H9 (cell line): ENCODE results near the gene NPB. TPM values are rescaled to one million over a fixed set of nuclear protein-coding genes. Genes with fewer than 3 reads are reported as not detected.

Source experiments
- DNase-seq: peaks from one replicate; pipeline ENCODE4 v3.0.0-alpha.2; 2017
- H2AFZ ChIP-seq: one replicate; pipeline ENCODE4 v1.6.1; 2013; ENCODE audit warnings: mild to moderate bottlenecking, low read length, control low read depth, moderate library complexity
- H2AK5ac ChIP-seq: 2 replicates; pipeline ENCODE4 v1.6.1; 2013; ENCODE audit warnings: low read length, control low read depth, mixed read lengths; ENCODE audit not compliant: insufficient read length
- H2BK120ac ChIP-seq: one replicate; pipeline ENCODE4 v1.6.1; 2013; ENCODE audit warnings: low read depth, mild to moderate bottlenecking, low read length, control low read depth, inconsistent platforms; ENCODE audit not compliant: poor library complexity, severe bottlenecking
- H2BK12ac ChIP-seq: 2 replicates; pipeline ENCODE4 v1.6.1; 2013; ENCODE audit warnings: low read length, control low read depth, mixed read lengths, low read depth; ENCODE audit not compliant: insufficient read length
- H2BK15ac ChIP-seq: 2 replicates; pipeline ENCODE4 v1.6.1; 2013; ENCODE audit warnings: low read depth, low read length, control low read depth
- H2BK20ac ChIP-seq: one replicate; pipeline ENCODE4 v1.6.1; 2013; ENCODE audit warnings: low read depth, mild to moderate bottlenecking, low read length, control low read depth, inconsistent platforms; ENCODE audit not compliant: poor library complexity, severe bottlenecking
- H2BK5ac ChIP-seq: 2 replicates; pipeline ENCODE4 v1.6.1; 2013; ENCODE audit warnings: low read length, control low read depth, mixed read lengths; ENCODE audit not compliant: insufficient read length
- H3K14ac ChIP-seq: 2 replicates; pipeline ENCODE4 v1.6.1; 2013; ENCODE audit warnings: low read length, control low read depth; ENCODE audit not compliant: insufficient read depth
- H3K18ac ChIP-seq: 2 replicates; pipeline ENCODE4 v1.6.1; 2013; ENCODE audit warnings: low read depth, mild to moderate bottlenecking, mixed read lengths, low read length, control low read depth; ENCODE audit not compliant: insufficient read length
- H3K23ac ChIP-seq: 2 replicates; pipeline ENCODE4 v1.6.1; 2013; ENCODE audit warnings: low read length, control low read depth, mixed read lengths, low read depth; ENCODE audit not compliant: insufficient read length
- H3K23me2 ChIP-seq: 2 replicates; pipeline ENCODE4 v1.6.1; 2013; ENCODE audit warnings: low read depth, mild to moderate bottlenecking, mixed read lengths, low read length, control low read depth; ENCODE audit not compliant: insufficient read length, poor library complexity, severe bottlenecking
- H3K27ac ChIP-seq: 2 replicates; pipeline ENCODE4 v1.5.1; 2013; ENCODE audit warnings: low read length, control low read depth, mixed read lengths, low read depth; ENCODE audit not compliant: insufficient read length
- H3K27me3 ChIP-seq: 2 replicates; pipeline ENCODE4 v1.6.1; 2013; ENCODE audit warnings: low read length, control low read depth, inconsistent platforms; ENCODE audit not compliant: insufficient read depth
- H3K4ac ChIP-seq: 2 replicates; pipeline ENCODE4 v1.6.1; 2013; ENCODE audit warnings: low read depth, mild to moderate bottlenecking, control low read depth, inconsistent platforms, low read length, moderate library complexity
- H3K4me1 ChIP-seq: 2 replicates; pipeline ENCODE4 v1.6.1; 2013; ENCODE audit warnings: low read length, control low read depth, inconsistent platforms; ENCODE audit not compliant: insufficient read depth
- H3K4me2 ChIP-seq: 2 replicates; pipeline ENCODE4 v1.6.1; 2013; ENCODE audit warnings: low read length, control low read depth, mixed read lengths; ENCODE audit not compliant: insufficient read length, insufficient read depth
- H3K56ac ChIP-seq: 2 replicates; pipeline ENCODE4 v1.6.1; 2013; ENCODE audit warnings: low read depth, mild to moderate bottlenecking, mixed read lengths, low read length, control low read depth; ENCODE audit not compliant: insufficient read length
- H3K79me1 ChIP-seq: 2 replicates; pipeline ENCODE4 v1.6.1; 2013; ENCODE audit warnings: low read depth, mild to moderate bottlenecking, moderate library complexity, low read length, control low read depth, inconsistent platforms; ENCODE audit not compliant: insufficient read depth, poor library complexity, severe bottlenecking
- H3K79me2 ChIP-seq: 2 replicates; pipeline ENCODE4 v1.6.1; 2013; ENCODE audit warnings: low read length, control low read depth, inconsistent platforms; ENCODE audit not compliant: insufficient read depth
- H3K9ac ChIP-seq: 2 replicates; pipeline ENCODE4 v1.6.1; 2013; ENCODE audit warnings: low read length, control low read depth, mixed read lengths; ENCODE audit not compliant: insufficient read length; ENCODE audit errors: extremely low read depth
- H3K9me3 ChIP-seq: one replicate; pipeline ENCODE4 v1.6.1; 2013; ENCODE audit warnings: low read depth, low read length, inconsistent platforms; ENCODE audit not compliant: control insufficient read depth
- H3T11ph ChIP-seq: one replicate; pipeline ENCODE4 v1.6.1; 2013; ENCODE audit warnings: mild to moderate bottlenecking, low read length, control low read depth, inconsistent platforms
- H4K20me1 ChIP-seq: one replicate; pipeline ENCODE4 v1.6.1; 2013; ENCODE audit not compliant: control insufficient read depth, insufficient read length, insufficient read depth
- H4K5ac ChIP-seq: 2 replicates; pipeline ENCODE4 v1.6.1; 2013; ENCODE audit warnings: low read depth, mild to moderate bottlenecking, mixed read lengths, low read length, control low read depth; ENCODE audit not compliant: insufficient read length
- H4K8ac ChIP-seq: replicated peaks from 2 replicates; pipeline ENCODE4 v1.6.1; 2013; ENCODE audit warnings: low read length, control low read depth, mixed read lengths, low read depth; ENCODE audit not compliant: insufficient read length
- H4K91ac ChIP-seq: 2 replicates; pipeline ENCODE4 v1.6.1; 2013; ENCODE audit warnings: low read depth, mild to moderate bottlenecking, moderate library complexity, mixed read lengths, low read length, control low read depth; ENCODE audit not compliant: insufficient read length
- H3K27ac Mint-ChIP-seq, 3 experiments: 2 replicates in 2 of 3; 3 replicates in 1 of 3; pipeline ENCODE4 v1.8.0; 2020 to 2021; ENCODE audit warnings: mixed read lengths in 3 of 3, mild to moderate bottlenecking in 1 of 3, moderate library complexity in 1 of 3
- H3K27me3 Mint-ChIP-seq: 2 replicates; pipeline ENCODE4 v1.8.0; 2021; ENCODE audit warnings: low read depth, mild to moderate bottlenecking, moderate library complexity, mixed read lengths
- H3K36me3 Mint-ChIP-seq, 3 experiments: 2 replicates in 2 of 3; 3 replicates in 1 of 3; pipeline ENCODE4 v1.8.0; 2020 to 2021; ENCODE audit warnings: low read depth in 3 of 3, mixed read lengths in 3 of 3; ENCODE audit not compliant: insufficient read depth in 1 of 3
- H3K4me1 Mint-ChIP-seq, 2 experiments: 2 replicates each; pipeline ENCODE4 v1.8.0; 2020; ENCODE audit warnings: mixed read lengths in 2 of 2
- H3K4me3 Mint-ChIP-seq, 2 experiments: 2 replicates in 1 of 2; 3 replicates in 1 of 2; pipeline ENCODE4 v1.8.0; 2020 to 2021; ENCODE audit warnings: mild to moderate bottlenecking in 2 of 2, mixed read lengths in 2 of 2, moderate library complexity in 1 of 2
- H3K9me3 Mint-ChIP-seq, 2 experiments: 2 replicates in 1 of 2; 3 replicates in 1 of 2; pipeline ENCODE4 v1.8.0; 2020; ENCODE audit warnings: mild to moderate bottlenecking in 2 of 2, mixed read lengths in 2 of 2, moderate library complexity in 1 of 2
- CTCF ChIP-seq: fragments of 200-600 bp; sonication (generic); conservative IDR thresholded peaks from 3 replicates; pipeline ENCODE4 v1.8.0; 2021; ENCODE audit warnings: antibody characterized with exemption, mild to moderate bottlenecking
- WGBS: extraction: QIAGEN DNeasy Blood & Tissue Kit; methylation state at CpG from one replicate; pipeline ENCODE4 v1.1.7; 2013; ENCODE audit warnings: missing lambda C conversion rate, low lambda C conversion rate, mixed read lengths; ENCODE audit not compliant: insufficient read length; ENCODE audit errors: extremely low coverage; 5-methylcytosine and 5-hydroxymethylcytosine counted together
- total RNA-seq: library from RNA; stranded (reverse); gene quantifications from 2 replicates; pipeline ENCODE4 v1.2.1, GENCODE V29; 2021

NPB gene
- total RNA-seq, 1 experiment from 2014 or later: 2.1 TPM

DNA sequence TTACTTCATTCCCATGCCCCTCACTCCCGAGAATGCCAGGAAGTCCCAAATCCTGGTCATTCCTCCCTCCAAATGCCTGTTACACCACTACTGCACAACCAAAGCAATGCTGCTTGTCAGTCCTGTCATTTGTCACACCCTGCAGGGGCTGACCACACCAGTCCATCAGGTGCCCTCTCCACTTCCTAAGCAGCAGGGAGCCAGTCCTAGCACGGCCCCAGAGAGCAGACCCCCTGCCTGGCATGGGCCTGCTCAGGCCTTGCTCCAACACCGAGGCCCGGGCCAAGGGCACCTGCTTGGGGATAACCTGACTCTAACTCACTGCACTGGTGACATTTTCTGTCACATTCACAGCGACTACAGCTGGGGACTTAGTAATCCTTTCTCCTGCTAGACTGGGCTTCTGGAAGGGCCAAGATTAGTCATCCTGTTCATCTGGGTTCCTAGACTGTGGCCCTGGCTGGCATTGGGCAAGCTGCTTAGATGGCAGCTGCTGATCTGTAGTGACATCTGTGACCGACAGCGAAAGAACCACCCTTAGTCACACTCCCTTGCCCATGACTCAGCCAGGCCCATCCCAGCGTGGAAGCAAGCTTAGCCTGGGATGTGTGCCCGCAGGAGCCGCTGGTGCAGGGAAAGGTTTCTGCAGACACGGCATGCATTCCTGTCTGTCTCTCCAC is 16.0 kb upstream of the NPB start:
- Mint-ChIP-seq H3K4me1 (peaks cover 3 to 13% of the 10 kb centered on the region in 2 experiments; a peak in 3 of 4 replicates), H3K27ac (peak overlapping the region; percentile 19 to 44 (median 27); a peak in 2 of 7 replicates), H3K27me3 (0 out of 2 replicates have a peak, but pooled peaks cover 1% of the 10 kb centered on the region), H3K36me3 (peaks cover 58 to 89% (median 77%) of the 10 kb centered on the region in 3 experiments), H3K4me3 (no peak overlapping the region), H3K9me3 (no peaks in the 10 kb centered on the region)
- H4K20me1 ChIP-seq: no peaks in the 10 kb centered on the region
- no peak overlapping the region for H4K91ac ChIP-seq
- H3K18ac ChIP-seq: no peak overlapping the region
- H3K4me1 ChIP-seq: no peaks in the 10 kb centered on the region
- H3K9me3 ChIP-seq: no peaks in the 10 kb centered on the region
- no peak overlapping the region for H3K14ac ChIP-seq
- H3K27ac ChIP-seq: no peak overlapping the region
- H2BK20ac ChIP-seq: no peak overlapping the region
- no peak overlapping the region for H2BK5ac ChIP-seq
- no peak overlapping the region for H3K23ac ChIP-seq
- peaks cover 17% of the 10 kb centered on the region; the same call in 1 of the 2 replicates for H3K79me2 ChIP-seq
- H3K9ac ChIP-seq: no peak overlapping the region
- TF ChIP-seq CTCF: no peak
- peaks cover 20% of the 10 kb centered on the region for H3K79me1 ChIP-seq
- no peak overlapping the region for H3T11ph ChIP-seq
- no peak overlapping the region for H3K4ac ChIP-seq
- peak overlapping the region; percentile 27 for H4K5ac ChIP-seq
- no peak overlapping the region for H4K8ac ChIP-seq
- H2AFZ ChIP-seq: no peak overlapping the region
- no peak for DNase-seq
- H3K23me2 ChIP-seq: peaks cover 7% of the 10 kb centered on the region
- H3K4me2 ChIP-seq: no peak overlapping the region
- WGBS: no CpG with 5 or more reads among the region's 11 CpGs
- H3K56ac ChIP-seq: no peak overlapping the region
- no peak overlapping the region for H2BK120ac ChIP-seq
- H2BK12ac ChIP-seq: no peak overlapping the region
- H3K27me3 ChIP-seq: no peaks in the 10 kb centered on the region
- no peak overlapping the region for H2AK5ac ChIP-seq
- H2BK15ac ChIP-seq: no peak overlapping the region
